Measurements from ENCODE around the gene TBX3. TPM values are rescaled to one million over a fixed set of nuclear protein-coding genes. Genes with fewer than 3 reads are reported as not detected.

TBX3 gene
- total and polyA plus RNA-seq, 12 donors: 4.0 to 32.4 (median 11.4) TPM

- Histone ChIP-seq H3K9me3 (no peaks in the 10 kb centered on the region), H3K27ac (no peak overlapping the region), H3K36me3 (no peaks in the 10 kb centered on the region), H3K27me3 (peaks cover 0 to 47% (median 19%) of the 10 kb centered on the region in 7 donors), H3K4me1 (no peaks in the 10 kb centered on the region), H3K4me3 (no peak overlapping the region)
- 41 to 47% methylated on average over 10 of the region's 10 CpGs for WGBS, 2 donors
- no peak for DNase-seq
- ATAC-seq: no peak
- TF ChIP-seq, protein P1, sequence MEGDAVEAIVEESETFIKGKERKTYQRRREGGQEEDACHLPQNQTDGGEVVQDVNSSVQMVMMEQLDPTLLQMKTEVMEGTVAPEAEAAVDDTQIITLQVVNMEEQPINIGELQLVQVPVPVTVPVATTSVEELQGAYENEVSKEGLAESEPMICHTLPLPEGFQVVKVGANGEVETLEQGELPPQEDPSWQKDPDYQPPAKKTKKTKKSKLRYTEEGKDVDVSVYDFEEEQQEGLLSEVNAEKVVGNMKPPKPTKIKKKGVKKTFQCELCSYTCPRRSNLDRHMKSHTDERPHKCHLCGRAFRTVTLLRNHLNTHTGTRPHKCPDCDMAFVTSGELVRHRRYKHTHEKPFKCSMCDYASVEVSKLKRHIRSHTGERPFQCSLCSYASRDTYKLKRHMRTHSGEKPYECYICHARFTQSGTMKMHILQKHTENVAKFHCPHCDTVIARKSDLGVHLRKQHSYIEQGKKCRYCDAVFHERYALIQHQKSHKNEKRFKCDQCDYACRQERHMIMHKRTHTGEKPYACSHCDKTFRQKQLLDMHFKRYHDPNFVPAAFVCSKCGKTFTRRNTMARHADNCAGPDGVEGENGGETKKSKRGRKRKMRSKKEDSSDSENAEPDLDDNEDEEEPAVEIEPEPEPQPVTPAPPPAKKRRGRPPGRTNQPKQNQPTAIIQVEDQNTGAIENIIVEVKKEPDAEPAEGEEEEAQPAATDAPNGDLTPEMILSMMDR (IDR thresholded peaks at IDR 0.05): no peak
- intact Hi-C loops (cut with DNase I): no loop called here
These were observed 34.4 kb downstream of the TBX3 start for GRCh38 chr12:114649585-114649984.

DNA sequence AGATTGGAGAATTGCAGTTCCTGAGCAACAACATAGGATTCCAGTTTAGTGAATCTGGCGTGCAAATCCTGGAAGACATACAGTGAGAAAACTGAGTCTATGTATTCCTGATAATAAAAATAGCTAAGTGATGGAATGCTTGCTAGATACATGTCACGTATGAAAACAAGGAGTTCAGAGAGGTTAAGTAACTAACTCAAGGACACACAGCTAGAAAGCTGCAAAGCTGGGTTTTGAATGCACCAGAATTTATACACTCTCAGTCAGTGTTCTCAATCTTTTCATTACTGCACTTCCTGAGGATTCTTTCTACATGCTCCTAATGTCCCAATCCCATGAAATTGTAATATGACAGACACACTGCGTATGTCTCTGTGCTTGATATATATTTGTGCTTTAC lies 35.3 kb downstream of the TBX3 start:
- 86 to 93% methylated on average over 3 of the region's 3 CpGs for WGBS, 2 donors
- H3K27me3 ChIP-seq: peaks cover 0 to 53% (median 22%) of the 10 kb centered on the region in 7 donors
- H3K9me3 ChIP-seq: no peaks in the 10 kb centered on the region
- no peaks in the 10 kb centered on the region for H3K4me1 ChIP-seq
- DNase-seq (no peak), ATAC-seq (no peak)
- intact Hi-C loops (cut with DNase I): no loop called here
- H3K4me3 ChIP-seq: no peak overlapping the region
- H3K27ac ChIP-seq: no peak overlapping the region
- TF ChIP-seq, protein P1 (IDR thresholded peaks at IDR 0.05): no peak
- no peaks in the 10 kb centered on the region for H3K36me3 ChIP-seq

DNA sequence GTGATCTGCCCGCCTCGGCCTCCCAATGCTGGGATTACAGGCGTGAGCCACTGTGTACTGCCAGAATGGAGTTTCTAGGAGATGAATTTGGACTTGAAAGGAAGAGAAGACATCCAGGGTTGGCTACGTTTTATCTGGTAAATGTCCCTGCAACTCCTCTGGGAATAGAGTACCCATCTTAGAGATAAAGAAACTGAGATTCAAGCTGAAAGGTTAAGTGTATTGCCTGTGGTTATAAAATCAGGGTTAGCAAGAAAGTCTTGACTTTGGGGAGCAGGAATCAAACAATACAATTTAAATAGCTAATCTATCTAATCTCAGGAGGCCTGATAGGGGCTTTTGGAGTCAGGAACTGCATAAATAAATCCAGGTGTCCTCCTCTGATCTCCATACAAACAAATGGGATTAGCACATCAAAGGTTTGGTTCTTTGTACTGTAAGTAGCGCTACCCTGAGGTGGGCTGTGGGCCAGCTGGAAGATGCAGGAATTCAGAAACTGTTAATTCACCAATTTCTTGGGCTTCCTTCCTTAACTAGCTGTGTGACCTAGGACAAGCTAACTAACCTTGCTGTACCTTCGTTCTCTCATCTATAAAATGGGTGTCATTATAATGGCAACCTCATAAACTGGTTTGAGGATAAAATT lies 45.1 kb downstream of the TBX3 start:
- 63 to 68% methylated on average over 6 of the region's 6 CpGs for WGBS, 2 donors
- Histone ChIP-seq H3K9me3 (no peaks in the 10 kb centered on the region), H3K36me3 (no peaks in the 10 kb centered on the region), H3K4me3 (no peak overlapping the region), H3K27me3 (peaks cover 0 to 27% (median 15%) of the 10 kb centered on the region in 7 donors), H3K27ac (no peak overlapping the region), H3K4me1 (no peaks in the 10 kb centered on the region)
- ATAC-seq (no peak), DNase-seq (no peak)
- intact Hi-C loops (cut with DNase I): loop anchor here in 2 of 10 donors (10.0 kb wide), 1 partner anchor 654 kb away; no protein-coding TSS in a partner anchor
- TF ChIP-seq, protein P1 (IDR thresholded peaks at IDR 0.05): no peak

GRCh38 chr12:114636723-114637480 lies 47.1 kb downstream of the TBX3 start:
- intact Hi-C loops (cut with DNase I): loop anchor here in 2 of 10 donors (10.0 kb wide), 1 partner anchor 652 kb away; no protein-coding TSS in a partner anchor
- H3K27me3 ChIP-seq: peaks cover 0 to 13% (median 1%) of the 10 kb centered on the region in 7 donors
- TF ChIP-seq, protein P1 (IDR thresholded peaks at IDR 0.05): peak in 6 of 9 donors; percentile 19 to 34 (median 24)
- ATAC-seq: no peak
- WGBS, 2 donors: 50 to 57% methylated on average over 15 of the region's 15 CpGs
- no peak overlapping the region for H3K27ac ChIP-seq
- no peaks in the 10 kb centered on the region for H3K9me3 ChIP-seq
- no peaks in the 10 kb centered on the region for H3K4me1 ChIP-seq
- H3K36me3 ChIP-seq: no peaks in the 10 kb centered on the region
- no peak for DNase-seq
- no peak overlapping the region for H3K4me3 ChIP-seq
